Caco-2 (cell line): ENCODE data around the gene FCGBP. TPM values are rescaled to one million over a fixed set of nuclear protein-coding genes. Genes with fewer than 3 reads are reported as not detected.
"Not testable (repeated sequence)": the region's sequence is repeated elsewhere in the genome, so short reads cannot be mapped to it uniquely, and the experiment has no call there.

Experiments
- BruUV-seq: library from RNA; stranded (reverse); fragments of 400-500 nt; replicated peaks from 2 replicates; lab custom pipeline; 2021; lab: Mats Ljungman, UMichigan
- CTCF ChIA-PET: fragments of 300-600 bp; sonication (Branson Sonifier 250); formaldehyde crosslinking; loops from one replicate; lab custom pipeline; 2022; ENCODE audit warnings: antibody characterized with exemption; lab: Charles Lee
- POLR2A ChIA-PET: fragments of 300-600 bp; sonication (Branson Sonifier 250); formaldehyde crosslinking; loops from one replicate; lab custom pipeline; 2022; ENCODE audit warnings: antibody characterized with exemption; lab: Charles Lee
- DNase-seq, 2 experiments: peaks; one replicate each; pipeline versions ENCODE4 v3.0.0 to v3.0.0-alpha.2; 2020 to 2022
- H3K27me3 ChIP-seq: replicated peaks from 2 replicates; pipeline ENCODE4 v1.6.0; 2011; ENCODE audit warnings: low read length; ENCODE audit not compliant: control insufficient read depth, insufficient read depth
- H3K36me3 ChIP-seq: 2 replicates; pipeline ENCODE4 v1.5.1; 2011; ENCODE audit warnings: low read length; ENCODE audit not compliant: control insufficient read depth, insufficient read depth
- H3K4me1 ChIP-seq: fragments of 250-450 bp; sonication (Bioruptor Pico); 2 replicates; pipeline ENCODE4 v1.5.1; 2020; ENCODE audit warnings: mild to moderate bottlenecking
- H3K4me3 ChIP-seq: 2 replicates; pipeline ENCODE4 v1.5.1; 2011; ENCODE audit warnings: low read depth, mild to moderate bottlenecking, control low read depth, low read length
- H3K9me3 ChIP-seq: fragments of 250-450 bp; sonication (Bioruptor Pico); 2 replicates; pipeline ENCODE4 v1.5.1; 2020; ENCODE audit warnings: mild to moderate bottlenecking, moderate library complexity
- H3K27ac Mint-ChIP-seq: one replicate; pipeline ENCODE4 v1.8.0; 2022; ENCODE audit warnings: mixed read lengths; ENCODE audit not compliant: unreplicated experiment
- H3K27me3 Mint-ChIP-seq: one replicate; pipeline ENCODE4 v1.8.0; 2022; ENCODE audit warnings: mixed read lengths; ENCODE audit not compliant: insufficient read depth, unreplicated experiment
- H3K36me3 Mint-ChIP-seq: one replicate; pipeline ENCODE4 v1.8.0; 2022; ENCODE audit warnings: mild to moderate bottlenecking, mixed read lengths; ENCODE audit not compliant: insufficient read depth, unreplicated experiment
- H3K4me1 Mint-ChIP-seq: one replicate; pipeline ENCODE4 v1.8.0; 2022; ENCODE audit warnings: low read depth, mixed read lengths; ENCODE audit not compliant: unreplicated experiment
- H3K4me3 Mint-ChIP-seq: one replicate; pipeline ENCODE4 v1.8.0; 2022; ENCODE audit warnings: mild to moderate bottlenecking, moderate library complexity, mixed read lengths; ENCODE audit not compliant: unreplicated experiment
- H3K9me3 Mint-ChIP-seq: one replicate; pipeline ENCODE4 v1.8.0; 2022; ENCODE audit warnings: mixed read lengths; ENCODE audit not compliant: unreplicated experiment
- CTCF ChIP-seq, 2 experiments: fragments of 200-600 bp in 1 of 2; IDR thresholded peaks; 1 replicate in 1 of 2; 2 replicates in 1 of 2; pipeline versions ENCODE4 v1.5.1 to v1.8.0; 2011 to 2022; ENCODE audit warnings: antibody characterized with exemption in 1 of 2, control low read depth in 1 of 2, inconsistent platforms in 1 of 2, low read depth in 1 of 2, low read length in 1 of 2, mild to moderate bottlenecking in 1 of 2, moderate library complexity in 1 of 2; ENCODE audit not compliant: insufficient read depth in 1 of 2, severe bottlenecking in 1 of 2, unreplicated experiment in 1 of 2
- intact Hi-C: fragments of 100-400 bp; cut with micrococcal nuclease; formaldehyde crosslinking; loops from one replicate; pipeline ENCODE4 v1.10.0; 2022; ENCODE audit not compliant: unreplicated experiment
- total RNA-seq: library from RNA; stranded (reverse); gene quantifications from 2 replicates; pipeline ENCODE4 v1.2.3, GENCODE V29; 2022

FCGBP gene
- total RNA-seq, 1 experiment from 2014 or later = 0.16 TPM

DNA sequence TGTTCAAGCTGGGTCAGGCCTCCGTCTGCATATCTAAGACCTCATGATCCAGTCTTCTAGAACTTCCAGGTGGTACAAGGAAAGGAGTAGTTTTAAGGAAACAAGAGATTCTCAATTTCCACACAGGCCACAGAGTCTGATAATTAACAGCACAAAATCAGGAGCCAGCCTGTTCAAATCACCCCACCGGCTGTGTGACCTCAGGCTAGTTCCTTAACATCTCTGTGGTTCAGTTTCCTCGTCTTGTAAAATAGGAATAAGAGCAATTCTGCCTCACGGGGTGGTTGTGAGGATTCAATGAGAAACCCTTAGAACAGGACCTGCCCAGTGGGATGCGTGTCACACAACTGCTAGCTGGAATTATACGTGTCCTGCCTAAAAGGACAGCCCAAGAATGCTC, 25.6 kb downstream of the FCGBP start:
- H3K4me1 ChIP-seq = no peaks in the 10 kb centered on the region
- H3K36me3 ChIP-seq = no peaks in the 10 kb centered on the region
- Mint-ChIP-seq H3K4me1 (no peaks in the 10 kb centered on the region), H3K27ac (no peak overlapping the region), H3K4me3 (no peak overlapping the region), H3K9me3 (no peaks in the 10 kb centered on the region), H3K27me3 (no peaks in the 10 kb centered on the region), H3K36me3 (no peaks in the 10 kb centered on the region)
- intact Hi-C loops = no loop called here
- no TSS peak for BruUV-seq
- H3K4me3 ChIP-seq = no peak overlapping the region
- H3K27me3 ChIP-seq = no peaks in the 10 kb centered on the region
- ChIA-PET CTCF (interaction anchor here (0.7 kb wide), 1 partner anchor 763 kb away, joined by 3 read pairs; no protein-coding TSS in a partner anchor), POLR2A (no interaction called here)
- TF ChIP-seq CTCF (IDR thresholded peaks at IDR 0.05; ENCODE audit: insufficient read depth in 1 of 2, low read depth in 1 of 2, low read length in 1 of 2, severe bottlenecking in 1 of 2, unreplicated experiment in 1 of 2) = no peak
- DNase-seq = no peak
- no peaks in the 10 kb centered on the region for H3K9me3 ChIP-seq

- no peak for TF ChIP-seq CTCF (IDR thresholded peaks at IDR 0.05; ENCODE audit: insufficient read depth in 1 of 2, low read depth in 1 of 2, low read length in 1 of 2, severe bottlenecking in 1 of 2, unreplicated experiment in 1 of 2)
- Mint-ChIP-seq H3K36me3 (no peaks in the 10 kb centered on the region), H3K4me1 (no peaks in the 10 kb centered on the region), H3K9me3 (no peaks in the 10 kb centered on the region), H3K27me3 (no peaks in the 10 kb centered on the region), H3K4me3 (no peak overlapping the region), H3K27ac (no peak overlapping the region)
- Histone ChIP-seq H3K36me3 (no peaks in the 10 kb centered on the region), H3K4me1 (no peaks in the 10 kb centered on the region), H3K4me3 (no peak overlapping the region), H3K27me3 (no peaks in the 10 kb centered on the region), H3K9me3 (no peaks in the 10 kb centered on the region)
- ChIA-PET POLR2A (interaction anchor here (1.0 kb wide), 1 partner anchor 64 kb away, joined by 8 read pairs; the partner anchor contains the start of gene PSMC4), CTCF (interaction anchor here (1.3 kb wide), 1 partner anchor 64 kb away, joined by 8 read pairs; the partner anchor contains the start of gene PSMC4)
- BruUV-seq = no TSS peak
- no peak for DNase-seq
- intact Hi-C loops = no loop called here
These were observed 27.4 kb downstream of the FCGBP start for GRCh38 chr19:39906820-39907611.

- Histone ChIP-seq H3K9me3 (no peaks in the 10 kb centered on the region), H3K36me3 (no peaks in the 10 kb centered on the region), H3K4me3 (no peak overlapping the region), H3K27me3 (no peaks in the 10 kb centered on the region), H3K4me1 (no peaks in the 10 kb centered on the region)
- no peak for TF ChIP-seq CTCF (IDR thresholded peaks at IDR 0.05; ENCODE audit: insufficient read depth in 1 of 2, low read depth in 1 of 2, low read length in 1 of 2, severe bottlenecking in 1 of 2, unreplicated experiment in 1 of 2)
- intact Hi-C loops = no loop called here
- H3K27ac Mint-ChIP-seq = no peak overlapping the region
- DNase-seq = no peak
- no peaks in the 10 kb centered on the region for H3K9me3 Mint-ChIP-seq
- CTCF ChIA-PET = no interaction called here
- H3K36me3 Mint-ChIP-seq = no peaks in the 10 kb centered on the region
- H3K27me3 Mint-ChIP-seq = no peaks in the 10 kb centered on the region
- H3K4me3 Mint-ChIP-seq = no peak overlapping the region
- H3K4me1 Mint-ChIP-seq = no peaks in the 10 kb centered on the region
- POLR2A ChIA-PET = no interaction called here
- no TSS peak for BruUV-seq
These were observed 28.2 kb downstream of the FCGBP start for GRCh38 chr19:39906283-39906682.

- H3K4me1 ChIP-seq, H3K9me3 ChIP-seq, H3K36me3 Mint-ChIP-seq, H3K27me3 ChIP-seq, H3K4me1 Mint-ChIP-seq, H3K27ac Mint-ChIP-seq, DNase-seq, H3K9me3 Mint-ChIP-seq, H3K4me3 Mint-ChIP-seq, POLR2A ChIA-PET, H3K27me3 Mint-ChIP-seq, H3K36me3 ChIP-seq, H3K4me3 ChIP-seq, intact Hi-C loops, BruUV-seq, CTCF ChIA-PET: not testable (repeated sequence)
These were observed 30.8 kb downstream of the FCGBP start for GRCh38 chr19:39903486-39904091.
